GM21619 (cell line): ENCODE results near the gene OMP.
"Not testable (repeated sequence)": the region's sequence is repeated elsewhere in the genome, so short reads cannot be mapped to it uniquely, and the experiment has no call there.

ENCODE experiments used
- ATAC-seq: cut with Tn5 transposase; IDR thresholded peaks from one replicate; pipeline ENCODE4 v1.9.1; 2021; ENCODE audit not compliant: unreplicated experiment

Gene OMP

DNA sequence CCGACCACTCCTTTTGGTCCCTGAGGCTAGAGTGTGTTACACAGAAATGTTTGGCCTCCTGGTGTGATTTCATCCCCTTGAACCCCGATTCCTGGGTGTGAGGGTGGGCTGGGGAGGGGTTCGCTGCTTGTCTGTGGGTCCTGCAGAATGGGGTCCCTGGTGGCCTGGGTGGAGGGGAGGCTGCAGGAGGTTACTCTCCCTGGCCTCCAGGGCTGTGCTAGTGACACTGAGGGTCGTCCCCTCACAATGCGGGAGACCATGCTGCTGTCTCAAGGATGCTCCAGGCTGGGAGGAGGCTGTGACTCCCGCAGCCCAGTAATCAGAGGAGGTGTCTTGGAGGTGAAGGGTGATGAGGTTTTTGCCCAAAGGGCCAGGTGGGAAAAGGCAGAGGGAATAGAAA lies 17.0 kb upstream of the OMP start:
- ATAC-seq, result no peak

DNA sequence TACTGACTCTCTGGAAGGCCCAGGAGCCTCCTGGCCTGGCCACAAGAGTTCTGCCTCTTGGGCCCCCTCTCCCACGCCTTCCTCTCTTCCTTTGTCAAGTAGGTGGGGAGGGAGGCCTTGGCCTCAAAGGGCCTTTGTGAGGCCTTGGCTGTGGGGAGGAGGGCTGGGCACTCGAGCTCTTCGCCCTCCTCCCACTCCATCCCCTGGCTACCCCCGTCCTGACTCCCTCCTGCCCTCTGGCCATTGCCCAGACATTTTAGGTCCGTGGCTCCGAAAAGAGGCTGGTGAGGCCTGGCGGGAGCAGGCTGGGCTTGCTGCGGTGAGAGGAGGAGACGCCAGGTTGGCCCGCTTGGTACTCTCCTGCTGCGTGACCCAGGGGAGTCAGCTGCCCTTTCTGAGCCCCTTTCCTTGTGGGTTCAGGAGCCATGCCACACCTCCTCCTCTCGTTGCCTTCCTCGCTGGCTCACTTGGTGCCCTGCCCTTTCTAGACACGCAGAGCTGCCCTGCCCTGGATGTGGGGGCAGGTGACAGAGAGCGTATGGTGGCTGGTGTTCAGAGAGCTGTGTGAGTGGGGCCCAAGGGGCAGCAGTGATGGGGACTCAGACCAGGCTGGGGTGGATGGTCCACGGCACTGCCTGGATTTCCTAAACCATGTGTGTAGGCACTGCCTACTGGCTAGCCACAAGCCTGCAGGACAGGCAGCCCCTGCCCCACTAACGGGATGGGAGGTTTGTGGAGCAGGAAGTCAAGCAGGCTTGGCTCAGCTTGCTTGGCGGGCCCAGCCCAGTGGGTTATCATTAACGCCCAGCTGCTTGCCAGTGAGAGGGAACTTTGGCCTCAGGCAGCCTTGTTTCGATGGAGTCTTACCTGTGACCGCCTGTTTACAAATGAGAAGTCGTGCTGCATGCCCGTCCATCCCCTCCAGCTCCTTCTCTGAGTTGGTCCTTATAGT lies 15.8 kb upstream of the OMP start:
- no peak for ATAC-seq

DNA sequence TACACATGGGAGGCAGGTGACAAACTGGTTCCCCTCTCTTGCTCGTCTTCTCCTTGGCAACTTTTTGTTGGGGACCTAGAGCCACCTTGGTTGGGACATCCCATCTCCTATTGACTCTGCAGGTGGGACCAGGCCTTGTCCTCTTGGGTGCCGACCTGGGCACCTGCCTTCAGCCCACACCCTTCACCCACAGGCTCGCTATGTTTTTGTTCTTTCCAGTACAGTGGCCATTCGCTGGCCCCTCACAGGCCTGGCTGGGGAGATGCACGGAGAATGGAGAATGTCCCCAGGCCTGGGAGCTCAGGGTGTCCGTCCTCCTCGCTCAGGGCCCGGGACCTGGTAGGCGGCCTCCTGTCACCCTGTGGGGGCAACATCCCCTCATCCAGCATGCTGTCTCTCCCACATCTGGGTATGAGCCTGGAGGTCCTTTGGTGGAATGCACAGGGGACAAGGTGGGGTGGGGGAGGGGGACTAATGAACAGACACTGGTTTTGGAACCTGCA lies 14.9 kb upstream of the OMP start:
- ATAC-seq, result no peak

DNA sequence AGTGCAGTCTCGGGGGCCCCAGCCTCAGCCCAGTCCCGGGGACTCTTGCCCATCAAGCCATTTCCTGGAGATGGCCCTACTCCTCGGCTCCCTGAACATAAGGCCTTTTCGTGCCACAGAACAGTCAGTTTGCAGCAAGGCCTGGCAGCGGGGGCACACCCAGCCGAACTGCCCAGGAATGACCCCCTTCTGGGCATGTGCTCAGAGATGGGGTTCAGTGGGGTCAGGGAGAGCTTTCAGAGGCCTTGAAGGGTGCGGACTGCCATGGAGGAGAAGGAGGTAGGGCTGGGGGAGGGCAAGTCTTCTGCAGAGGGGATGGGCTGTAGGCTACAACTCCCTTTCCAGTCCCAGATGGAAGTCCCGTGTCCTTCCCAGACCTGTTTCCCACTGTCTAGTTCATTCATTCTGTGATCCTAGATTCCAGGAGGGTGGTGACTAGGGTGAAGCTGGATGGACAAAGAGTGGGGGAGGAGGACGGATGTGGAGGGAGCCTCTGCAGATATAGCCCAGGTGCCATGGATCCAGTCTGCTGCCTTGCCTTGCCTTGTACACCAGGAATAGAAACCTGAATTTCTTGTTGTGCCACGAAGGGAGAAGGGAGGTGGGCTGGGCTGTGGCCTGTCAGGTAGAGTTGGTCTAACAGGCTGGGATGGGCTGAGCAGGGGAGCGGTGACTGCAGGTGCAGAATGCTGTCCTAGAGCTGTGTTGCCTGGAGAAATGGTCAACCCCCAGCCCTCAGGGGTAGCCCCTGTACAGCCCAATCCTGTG lies 14.2 kb upstream of the OMP start:
- no peak for ATAC-seq

DNA sequence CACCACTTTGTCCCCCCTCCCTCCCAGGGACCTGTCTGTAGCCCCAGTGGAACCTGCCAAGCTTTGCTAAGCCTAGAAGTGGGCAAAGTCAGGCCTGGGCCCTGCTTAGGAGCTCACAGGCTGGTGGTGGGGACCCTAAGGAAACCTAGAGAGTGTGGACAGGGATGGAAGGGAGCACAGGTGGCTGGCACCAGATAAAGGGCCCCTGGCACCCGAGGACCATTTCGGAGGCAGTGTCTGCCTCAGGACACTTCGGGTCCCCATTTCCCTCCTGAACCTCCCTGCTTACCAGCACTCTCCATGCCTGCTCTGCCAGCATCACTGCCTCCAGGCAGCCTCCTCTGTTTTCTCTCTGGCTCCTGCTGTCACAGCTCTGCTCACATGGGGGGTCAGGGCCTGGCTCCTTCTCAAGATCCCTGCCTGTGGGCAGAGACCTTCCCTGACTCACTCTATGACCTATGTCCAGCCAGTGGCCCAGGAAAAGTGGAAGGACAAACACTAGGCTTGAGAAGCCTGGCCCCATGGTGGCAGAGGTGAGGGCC lies 13.6 kb upstream of the OMP start:
- no peak for ATAC-seq

- ATAC-seq, result no peak
These were observed 12.6 kb upstream of the OMP start for GRCh38 chr11:77090046-77090372.

DNA sequence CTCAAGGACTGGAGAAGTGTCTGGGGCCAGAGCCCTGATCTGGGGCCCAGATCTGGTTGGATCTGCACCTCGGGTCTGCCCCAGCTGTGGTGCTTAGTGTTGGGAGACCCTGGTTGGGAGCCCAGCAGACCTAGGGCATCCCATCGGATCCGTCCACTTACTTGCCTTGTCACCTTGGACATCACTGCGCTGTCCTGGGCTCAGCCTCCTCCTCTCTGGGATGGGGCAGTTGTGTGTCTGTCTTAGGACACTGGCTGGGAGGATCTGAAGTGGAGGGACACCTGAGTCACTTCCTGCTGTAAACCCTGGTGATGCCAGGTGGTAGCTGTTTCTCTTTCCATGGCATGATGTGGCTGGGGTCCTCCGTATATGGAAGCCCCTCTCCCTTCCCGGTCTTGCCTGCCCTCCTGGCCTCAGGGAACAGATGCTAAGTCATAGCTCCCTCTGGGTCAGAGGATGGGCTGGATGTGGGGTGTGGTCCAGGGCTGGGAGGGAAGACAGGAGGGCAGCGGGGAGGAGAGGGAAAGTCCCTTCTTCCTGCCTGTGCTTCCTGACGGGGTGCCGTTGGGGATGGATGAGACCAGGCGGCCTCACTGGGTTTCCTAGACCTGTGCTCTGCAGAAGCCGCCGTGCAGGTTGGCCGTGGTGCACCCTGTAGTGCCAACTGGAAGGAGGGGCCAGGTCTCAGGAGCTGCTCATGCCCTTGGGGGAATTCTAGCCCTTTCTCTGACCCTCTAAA lies 12.1 kb upstream of the OMP start:
- ATAC-seq, result no peak

- peak; percentile 92 for ATAC-seq
These were observed 11.3 kb upstream of the OMP start for GRCh38 chr11:77091146-77091940.

DNA sequence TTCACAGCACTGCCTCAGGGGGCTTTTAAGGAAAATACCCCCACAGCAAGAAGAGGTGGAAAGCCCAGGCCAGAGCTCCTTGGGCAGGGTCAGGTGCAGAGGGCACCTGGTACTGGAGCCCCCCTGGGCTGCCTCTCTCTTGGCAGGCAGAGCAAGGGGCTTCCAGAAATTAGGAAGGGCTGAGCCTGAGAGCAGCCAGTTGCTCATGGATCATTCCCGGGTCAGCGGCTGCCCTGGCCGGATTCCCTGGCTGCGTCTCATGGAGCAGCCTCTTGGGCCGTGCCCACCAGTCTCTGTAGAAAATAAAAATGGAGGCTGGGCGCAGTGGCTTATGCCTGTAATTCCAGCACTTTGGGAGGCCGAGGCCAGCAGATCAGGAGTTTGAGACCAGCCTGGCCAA lies 10.3 kb upstream of the OMP start:
- no peak for ATAC-seq

DNA sequence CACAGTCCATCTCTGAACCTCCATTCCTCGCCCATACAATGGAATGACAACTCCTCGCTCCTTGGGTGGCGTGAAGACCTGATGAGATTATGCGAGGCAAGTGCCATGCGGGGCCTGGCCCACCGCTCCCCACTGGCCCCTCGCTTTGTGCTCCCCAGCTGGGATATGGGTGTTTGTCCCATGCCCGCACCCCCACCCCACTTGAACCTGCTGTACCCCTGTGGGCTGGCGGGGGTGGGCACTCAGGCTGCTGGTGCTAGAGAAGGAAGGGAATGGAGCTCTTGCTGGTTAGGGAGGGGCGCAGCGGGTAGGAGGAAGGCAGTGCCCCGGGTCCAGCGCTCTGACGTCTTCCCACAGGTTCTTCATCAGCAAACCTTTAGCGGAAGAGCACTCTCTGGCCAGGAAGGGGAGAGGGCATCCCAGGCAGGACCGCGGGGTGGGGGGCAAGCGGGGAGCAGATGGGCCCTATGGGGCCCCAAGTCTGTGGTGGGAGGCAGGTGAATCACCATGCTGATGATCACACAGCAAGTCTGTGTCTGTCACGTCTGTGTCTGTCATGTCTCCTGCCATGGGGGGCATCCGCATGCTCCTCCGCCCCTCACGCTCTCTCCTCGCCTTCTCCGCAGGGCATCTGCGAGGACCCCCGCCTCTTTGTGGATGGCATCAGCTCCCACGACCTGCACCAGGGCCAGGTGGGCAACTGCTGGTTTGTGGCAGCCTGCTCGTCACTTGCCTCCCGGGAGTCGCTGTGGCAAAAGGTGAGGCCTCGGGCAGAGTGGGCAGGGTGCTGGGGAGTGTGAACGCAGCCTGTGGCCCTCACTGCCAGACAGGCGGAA lies 9.4 kb upstream of the OMP start:
- ATAC-seq, result no peak

- no peak for ATAC-seq
These were observed 8.4 kb upstream of the OMP start for GRCh38 chr11:77093987-77094840.

GRCh38 chr11:77094841-77095365 lies 7.7 kb upstream of the OMP start:
- no peak for ATAC-seq

DNA sequence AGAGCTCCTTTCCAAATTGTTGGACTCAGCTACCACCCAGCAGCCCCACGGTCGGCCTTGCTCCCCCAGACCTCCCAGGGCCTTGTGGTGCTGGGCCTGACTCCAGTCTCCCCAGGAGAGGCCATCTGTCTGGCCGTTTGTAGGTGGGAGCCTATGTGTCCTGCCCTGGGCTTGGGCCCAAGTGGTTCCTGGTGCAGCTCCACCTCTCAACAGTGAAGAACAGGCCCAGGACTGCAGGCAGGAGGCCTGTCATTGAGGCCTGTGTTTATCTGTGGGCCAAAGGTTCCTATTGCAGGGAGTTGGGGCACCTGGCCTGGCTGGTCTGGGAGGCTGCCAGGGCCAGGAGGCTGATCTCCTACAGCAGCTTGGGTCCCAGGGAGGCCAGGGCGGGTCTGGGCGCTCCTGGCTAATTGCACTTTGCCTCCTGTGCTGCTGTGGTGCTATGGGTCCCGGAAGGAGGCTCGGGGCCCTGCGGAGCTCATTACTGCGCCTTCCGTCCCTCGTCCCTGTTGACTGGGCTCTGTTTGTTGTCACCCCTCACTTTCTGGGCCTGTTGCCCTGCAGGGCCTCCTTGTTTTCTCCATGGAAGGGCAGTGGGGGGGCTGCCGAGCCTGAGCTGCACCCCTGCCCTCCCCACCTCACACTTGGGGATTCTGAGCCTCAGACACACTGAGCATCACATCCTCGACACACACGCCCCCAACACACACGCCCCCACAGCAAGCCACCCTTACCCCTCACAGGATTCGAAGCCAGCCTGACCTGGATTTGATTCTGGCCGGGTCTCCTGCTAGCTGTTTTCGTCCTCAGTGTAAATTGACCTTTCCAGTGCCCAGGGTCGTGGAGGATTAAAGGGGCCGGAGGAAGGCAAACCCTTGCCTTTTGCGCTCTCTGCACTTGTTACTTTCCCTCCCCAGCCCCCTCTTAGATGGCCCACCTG lies 6.8 kb upstream of the OMP start:
- ATAC-seq, result no peak

DNA sequence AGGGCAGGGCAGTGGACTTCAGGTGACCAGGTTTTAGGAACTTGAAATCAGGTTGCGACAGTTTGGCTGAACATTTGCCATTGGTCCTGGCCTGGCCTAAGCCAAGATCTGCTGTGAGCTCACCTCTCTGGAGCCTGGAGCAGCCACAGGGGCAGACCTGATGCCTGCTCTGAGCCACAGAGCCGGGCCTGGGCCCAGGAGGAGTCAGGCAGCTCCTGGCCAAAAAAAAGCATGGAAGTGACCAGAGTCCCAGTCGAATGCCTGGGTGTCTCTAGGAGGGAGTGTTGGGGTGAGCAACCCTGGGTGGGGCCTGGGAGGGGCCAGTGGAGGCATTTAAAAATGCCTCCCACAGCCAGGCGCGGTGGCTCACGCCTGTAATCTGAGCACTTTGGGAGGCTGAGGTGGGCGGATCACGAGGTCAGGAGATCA lies 6.0 kb upstream of the OMP start:
- ATAC-seq, result no peak

- not testable (repeated sequence) for ATAC-seq
These were observed 5.5 kb upstream of the OMP start for GRCh38 chr11:77097180-77097579.

GRCh38 chr11:77100166-77101042 lies 2.2 kb upstream of the OMP start:
- no peak for ATAC-seq
